HEK293T (cell line): ENCODE results near the gene PPP1R13B.

ENCODE experiments used
- CTCF ChIA-PET: fragments of 350-600 bp; formaldehyde crosslinking; extraction: SDS; loops from one replicate; lab custom pipeline; 2021; ENCODE audit warnings: antibody characterized with exemption, inconsistent platforms; lab: Yijun Ruan, JAX
- POLR2A ChIA-PET: fragments of 350-600 bp; formaldehyde crosslinking; extraction: SDS; loops from one replicate; lab custom pipeline; 2020; ENCODE audit warnings: antibody characterized with exemption, inconsistent platforms; lab: Yijun Ruan, JAX
- DNase-seq: peaks from one replicate; pipeline ENCODE4 v3.0.0; 2012; ENCODE audit warnings: mixed read lengths; ENCODE audit errors: extremely low spot score
- ARNT ChIP-seq: fragments of 450-650 bp; IDR thresholded peaks from 2 replicates; pipeline ENCODE4 v1.6.1; 2017; ENCODE audit warnings: mild to moderate bottlenecking
- BHLHE40 ChIP-seq: fragments of 450-650 bp; IDR thresholded peaks from 2 replicates; pipeline ENCODE4 v1.6.1; 2016; ENCODE audit warnings: mild to moderate bottlenecking, moderate library complexity, borderline replicate concordance
- CTBP1 ChIP-seq: fragments of 450-650 bp; IDR thresholded peaks from 2 replicates; pipeline ENCODE4 v1.6.1; 2016; ENCODE audit warnings: borderline replicate concordance
- ELF4 ChIP-seq: fragments of 450-650 bp; IDR thresholded peaks from 2 replicates; pipeline ENCODE4 v1.6.1; 2017; ENCODE audit warnings: antibody characterized with exemption
- FOXA1 ChIP-seq: fragments of 450-650 bp; IDR thresholded peaks from 2 replicates; pipeline ENCODE4 v1.6.1; 2016; ENCODE audit warnings: mild to moderate bottlenecking
- FOXK2 ChIP-seq: fragments of 450-650 bp; IDR thresholded peaks from 2 replicates; pipeline ENCODE4 v1.6.1; 2016; ENCODE audit warnings: mild to moderate bottlenecking
- FOXM1 ChIP-seq: fragments of 450-650 bp; IDR thresholded peaks from 2 replicates; pipeline ENCODE4 v1.6.1; 2017; ENCODE audit warnings: mild to moderate bottlenecking, borderline replicate concordance
- HDGF ChIP-seq: fragments of 450-650 bp; IDR thresholded peaks from 2 replicates; pipeline ENCODE4 v1.6.1; 2017; ENCODE audit warnings: antibody characterized with exemption, borderline replicate concordance
- L3MBTL2 ChIP-seq: fragments of 450-650 bp; conservative IDR thresholded peaks from 2 replicates; pipeline ENCODE4 v1.6.1; 2016; ENCODE audit warnings: mild to moderate bottlenecking
- LEF1 ChIP-seq: fragments of 450-650 bp; IDR thresholded peaks from 2 replicates; pipeline ENCODE4 v1.6.1; 2017; ENCODE audit warnings: mild to moderate bottlenecking, borderline replicate concordance
- NFRKB ChIP-seq: fragments of 450-650 bp; IDR thresholded peaks from 2 replicates; pipeline ENCODE4 v1.6.1; 2016; ENCODE audit warnings: mild to moderate bottlenecking, moderate library complexity
- SP1 ChIP-seq: fragments of 450-650 bp; IDR thresholded peaks from 2 replicates; pipeline ENCODE4 v1.6.1; 2017
- SUZ12 ChIP-seq: fragments of 450-650 bp; IDR thresholded peaks from 2 replicates; pipeline ENCODE4 v1.6.1; 2016; ENCODE audit warnings: mild to moderate bottlenecking
- TARDBP ChIP-seq: fragments of 450-650 bp; IDR thresholded peaks from 2 replicates; pipeline ENCODE4 v1.6.1; 2016
- ZNF384 ChIP-seq: fragments of 450-650 bp; IDR thresholded peaks from 2 replicates; pipeline ENCODE4 v1.6.1; 2016
- TF ChIP-seq, protein P1 (sequence below): fragments of 450-650 bp; IDR thresholded peaks from 2 replicates; pipeline ENCODE4 v1.6.1; 2016

Gene PPP1R13B

DNA sequence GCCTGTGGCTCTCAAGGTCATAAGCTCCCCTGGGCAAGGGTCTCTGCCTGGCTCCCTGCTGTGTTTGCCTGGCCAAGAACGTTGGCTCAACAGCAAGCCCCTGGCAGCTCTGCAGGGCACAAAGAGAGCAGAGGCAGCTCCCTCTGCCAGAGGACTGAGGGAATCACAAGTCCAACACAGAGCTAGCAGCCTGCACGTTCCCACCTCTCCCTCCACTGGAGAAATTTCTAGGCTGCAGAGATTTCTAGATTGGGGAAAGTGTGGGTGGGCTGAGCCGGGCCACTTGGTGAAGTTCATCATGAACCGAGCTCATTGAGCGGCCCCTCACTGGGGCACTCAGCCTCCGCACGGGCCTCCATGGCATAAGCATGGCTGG, 111.9 kb downstream of the PPP1R13B start:
- no peak for TF ChIP-seq HDGF
- TF ChIP-seq L3MBTL2, result no peak
- TF ChIP-seq SUZ12, result no peak
- TF ChIP-seq FOXM1, result no peak
- no peak for TF ChIP-seq ZNF384
- TF ChIP-seq LEF1, result no peak
- no peak for TF ChIP-seq ELF4
- TF ChIP-seq FOXA1, result no peak
- no peak for TF ChIP-seq ARNT
- no peak for TF ChIP-seq NFRKB
- TF ChIP-seq CTBP1, result no peak
- TF ChIP-seq, protein P1, sequence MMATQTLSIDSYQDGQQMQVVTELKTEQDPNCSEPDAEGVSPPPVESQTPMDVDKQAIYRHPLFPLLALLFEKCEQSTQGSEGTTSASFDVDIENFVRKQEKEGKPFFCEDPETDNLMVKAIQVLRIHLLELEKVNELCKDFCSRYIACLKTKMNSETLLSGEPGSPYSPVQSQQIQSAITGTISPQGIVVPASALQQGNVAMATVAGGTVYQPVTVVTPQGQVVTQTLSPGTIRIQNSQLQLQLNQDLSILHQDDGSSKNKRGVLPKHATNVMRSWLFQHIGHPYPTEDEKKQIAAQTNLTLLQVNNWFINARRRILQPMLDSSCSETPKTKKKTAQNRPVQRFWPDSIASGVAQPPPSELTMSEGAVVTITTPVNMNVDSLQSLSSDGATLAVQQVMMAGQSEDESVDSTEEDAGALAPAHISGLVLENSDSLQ, result no peak
- TF ChIP-seq FOXK2, result no peak
- no peak for TF ChIP-seq TARDBP
- no peak for TF ChIP-seq BHLHE40
- no peak for TF ChIP-seq SP1
- POLR2A ChIA-PET, result interaction anchor here (1.1 kb wide), 1 partner anchor 20 kb away, joined by 6 read pairs; the partner anchor contains the start of genes XRCC3 and ZFYVE21
- no peak for DNase-seq
- CTCF ChIA-PET, result interaction anchor here (0.6 kb wide), 1 partner anchor 82 kb away, joined by 3 read pairs; no protein-coding TSS in a partner anchor

DNA sequence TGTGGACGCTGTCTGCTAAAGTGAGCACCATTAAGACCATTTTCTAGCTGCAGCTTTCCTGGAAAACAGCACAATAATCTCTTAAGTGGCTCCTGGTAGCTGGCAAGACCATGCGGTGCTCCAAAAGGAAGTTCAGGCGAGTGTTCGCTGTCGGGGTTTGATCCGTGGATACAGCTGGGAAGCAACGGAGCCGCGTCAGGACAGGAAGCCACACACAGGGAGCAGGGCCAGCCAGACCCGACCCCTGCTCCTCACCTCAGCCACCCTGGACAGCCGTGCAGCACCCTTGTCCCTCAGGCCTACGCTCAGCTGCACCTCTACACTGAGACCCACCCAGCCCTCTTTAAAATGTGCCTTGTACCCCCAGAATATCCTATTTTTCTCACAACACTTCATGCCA, 112.4 kb downstream of the PPP1R13B start:
- no peak for TF ChIP-seq FOXA1
- TF ChIP-seq BHLHE40, result no peak
- no peak for TF ChIP-seq TARDBP
- no peak for TF ChIP-seq SP1
- no peak for TF ChIP-seq ARNT
- TF ChIP-seq ELF4, result no peak
- no peak for TF ChIP-seq L3MBTL2
- TF ChIP-seq LEF1, result no peak
- TF ChIP-seq ZNF384, result no peak
- no peak for TF ChIP-seq SUZ12
- TF ChIP-seq FOXK2, result no peak
- TF ChIP-seq, protein P1, result no peak
- no peak for TF ChIP-seq FOXM1
- DNase-seq, result no peak
- ChIA-PET CTCF (interaction anchor here (0.6 kb wide), 1 partner anchor 82 kb away, joined by 3 read pairs; no protein-coding TSS in a partner anchor), POLR2A (interaction anchor here (1.1 kb wide), 1 partner anchor 19 kb away, joined by 6 read pairs; the partner anchor contains the start of genes XRCC3 and ZFYVE21)

DNA sequence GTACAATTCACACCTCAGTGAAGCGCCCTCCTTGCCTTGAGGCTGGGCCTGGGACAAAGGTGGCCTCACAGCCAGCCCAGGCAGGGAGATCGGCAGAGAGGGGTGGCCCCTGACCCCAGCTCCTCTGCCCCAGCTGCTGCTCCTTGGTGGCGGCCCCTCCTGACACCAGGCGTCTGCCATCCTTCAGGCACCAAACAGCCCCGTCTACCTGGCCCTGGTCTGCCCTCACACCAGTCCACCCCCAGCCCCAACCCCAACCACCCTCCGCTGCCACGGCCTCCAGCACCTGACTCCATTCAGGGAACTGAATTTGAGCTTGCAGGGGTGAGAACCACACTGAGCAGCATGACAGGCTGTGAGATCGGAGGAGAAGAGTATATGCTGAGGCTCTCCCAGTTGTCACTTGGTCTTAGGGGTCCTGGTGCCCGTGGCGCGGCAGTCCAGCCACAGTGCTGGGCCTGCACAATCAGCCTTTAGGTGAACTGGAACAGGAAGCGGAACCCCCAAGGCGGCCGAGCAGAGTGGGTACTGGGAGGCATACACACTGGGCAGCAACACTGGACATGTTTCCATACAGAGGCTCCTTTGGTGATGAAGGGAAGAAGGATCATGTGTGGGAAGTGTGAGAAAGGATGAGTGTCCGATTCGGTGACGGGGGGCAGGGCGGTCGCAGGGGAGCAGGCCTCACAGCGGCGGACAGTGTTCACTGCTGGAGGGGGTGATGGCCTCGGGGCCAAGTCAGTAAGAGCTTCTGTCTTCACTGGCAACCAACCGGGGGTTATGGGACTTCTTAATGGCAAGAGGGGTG, 113.1 kb downstream of the PPP1R13B start:
- ChIA-PET POLR2A (no interaction called here), CTCF (no interaction called here)
- TF ChIP-seq HDGF (no peak), SUZ12 (no peak), FOXA1 (no peak), L3MBTL2 (no peak), TARDBP (no peak), ELF4 (no peak), ARNT (no peak), ZNF384 (no peak), FOXK2 (no peak), FOXM1 (no peak), LEF1 (no peak), BHLHE40 (no peak), CTBP1 (no peak), NFRKB (no peak), SP1 (no peak)
- TF ChIP-seq, protein P1, result no peak
- DNase-seq, result no peak

DNA sequence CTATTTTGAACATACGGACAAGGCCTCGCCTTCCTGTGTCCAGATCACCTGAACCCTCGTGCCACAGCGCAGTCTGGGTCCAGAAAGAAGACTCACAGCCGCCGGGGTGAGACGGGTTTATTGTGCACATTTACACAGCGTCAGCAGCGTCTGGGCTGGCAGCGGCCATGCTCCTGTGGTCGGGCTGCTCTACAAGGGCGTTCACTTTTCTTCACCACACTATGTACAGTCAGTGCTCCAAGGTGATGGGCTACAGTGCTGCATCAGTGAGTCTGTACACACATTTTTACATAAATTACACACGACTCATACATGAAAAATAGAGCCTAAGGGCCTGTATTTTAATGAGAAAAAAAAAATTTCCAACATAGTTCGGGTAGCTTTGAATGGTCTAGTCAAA, 113.7 kb downstream of the PPP1R13B start:
- ChIA-PET CTCF (interaction anchor here (1.1 kb wide), 1 partner anchor 15 kb away, joined by 3 read pairs; no protein-coding TSS in a partner anchor), POLR2A (no interaction called here)
- DNase-seq, result no peak
- TF ChIP-seq HDGF, result no peak
- no peak for TF ChIP-seq SUZ12
- no peak for TF ChIP-seq ZNF384
- TF ChIP-seq, protein P1, result no peak
- TF ChIP-seq FOXM1, result no peak
- no peak for TF ChIP-seq CTBP1
- no peak for TF ChIP-seq L3MBTL2
- TF ChIP-seq LEF1, result no peak
- TF ChIP-seq ARNT, result no peak
- no peak for TF ChIP-seq FOXK2
- TF ChIP-seq FOXA1, result no peak
- no peak for TF ChIP-seq SP1
- no peak for TF ChIP-seq ELF4
- TF ChIP-seq BHLHE40, result no peak
- no peak for TF ChIP-seq TARDBP
- no peak for TF ChIP-seq NFRKB
